ENCODE data around the gene DEFB116. TPM values are rescaled to one million over a fixed set of nuclear protein-coding genes. Genes with fewer than 3 reads are reported as not detected.
"Not testable (repeated sequence)": the region's sequence is repeated elsewhere in the genome, so short reads cannot be mapped to it uniquely, and the experiment has no call there.

DEFB116 gene, protein sequence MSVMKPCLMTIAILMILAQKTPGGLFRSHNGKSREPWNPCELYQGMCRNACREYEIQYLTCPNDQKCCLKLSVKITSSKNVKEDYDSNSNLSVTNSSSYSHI
- not detected for polyA plus RNA-seq

DNA sequence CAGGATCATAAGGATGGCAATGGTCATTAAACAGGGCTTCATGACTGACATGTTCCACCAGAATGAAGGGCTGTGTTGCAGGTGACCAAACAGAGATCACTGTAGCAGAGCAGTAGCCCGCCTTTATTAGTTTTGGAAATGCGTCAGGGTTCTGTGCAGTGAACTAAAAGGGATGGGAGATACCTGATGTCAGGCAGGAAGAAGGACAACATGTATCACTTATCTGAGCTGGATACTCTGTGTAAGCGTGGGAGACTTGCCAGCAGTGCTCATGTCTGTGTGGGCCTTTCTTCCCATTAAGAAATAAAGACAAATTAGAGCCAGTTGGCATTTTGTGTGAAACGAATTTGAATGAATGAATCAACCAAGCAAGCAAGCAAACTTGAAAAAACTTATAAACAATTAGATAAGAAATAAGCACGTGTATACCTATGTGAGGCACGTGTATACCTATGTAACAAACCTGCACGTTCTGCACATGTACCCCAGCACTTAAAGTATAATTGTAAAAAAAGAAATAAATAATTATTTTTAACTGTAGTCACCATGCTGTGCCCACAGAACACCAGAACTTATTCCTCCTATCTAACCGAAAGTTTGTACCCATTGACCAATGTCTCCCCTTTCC is at the start of gene DEFB116:
Gene DEFB116 (minus strand): TSS at position 51 of the 628 bp plus-strand sequence. CDS start 0 bp downstream, at position 51.
- Histone ChIP-seq H3K36me3 (ENCODE audit: control insufficient read depth in 2 of 2, insufficient read depth in 2 of 2, low read length in 1 of 2) (no peaks in the 10 kb centered on the region), H3K27me3 (ENCODE audit: control insufficient read depth in 1 of 2, insufficient read depth in 2 of 2, low read length in 2 of 2) (no peaks in the 10 kb centered on the region), H3K4me3 (ENCODE audit: low read depth in 1 of 2, low read length in 2 of 2) (no peak within 1 kb of the TSS), H3K27ac (ENCODE audit: low read depth in 2 of 2, low read length in 1 of 2) (no peak within 1 kb of the TSS), H3K4me1 (ENCODE audit: control insufficient read depth in 2 of 2, insufficient read depth in 2 of 2, low read length in 1 of 2) (no peaks in the 10 kb centered on the region), H3K9me3 (ENCODE audit: control insufficient read depth in 2 of 2, insufficient read depth in 1 of 2, low read depth in 1 of 2, low read length in 1 of 2) (no peaks in the 10 kb centered on the region)
- 41 to 44% methylated on average over 8 of the region's 8 CpGs for WGBS, 2 donors

DNA sequence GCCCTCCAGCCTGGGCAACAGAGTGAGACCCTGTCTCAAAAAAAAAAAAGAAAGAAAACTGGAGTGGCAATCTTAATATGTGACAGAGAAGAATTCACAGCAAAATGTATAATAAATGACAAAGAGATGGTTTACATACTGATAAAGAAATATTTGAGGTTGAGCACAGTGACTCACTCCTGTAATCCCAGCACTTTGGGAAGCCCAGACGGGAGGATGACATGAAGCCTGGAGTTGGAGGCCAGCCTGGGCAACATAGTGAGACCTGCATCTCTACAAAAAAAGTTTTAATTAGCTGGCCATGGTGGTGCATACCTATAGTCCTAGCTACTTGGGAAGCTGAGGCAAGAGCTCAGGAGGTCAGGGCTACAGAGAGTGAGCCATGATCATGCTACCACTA is 47.6 kb upstream of the DEFB116 start:
- H3K4me1 ChIP-seq (ENCODE audit: control insufficient read depth in 2 of 2, insufficient read depth in 2 of 2, low read length in 1 of 2): no peaks in the 10 kb centered on the region
- H3K9me3 ChIP-seq (ENCODE audit: control insufficient read depth in 2 of 2, insufficient read depth in 1 of 2, low read depth in 1 of 2, low read length in 1 of 2): no peaks in the 10 kb centered on the region
- no peak overlapping the region for H3K27ac ChIP-seq (ENCODE audit: low read depth in 2 of 2, low read length in 1 of 2)
- no peaks in the 10 kb centered on the region for H3K36me3 ChIP-seq (ENCODE audit: control insufficient read depth in 2 of 2, insufficient read depth in 2 of 2, low read length in 1 of 2)
- no peaks in the 10 kb centered on the region for H3K27me3 ChIP-seq (ENCODE audit: control insufficient read depth in 1 of 2, insufficient read depth in 2 of 2, low read length in 2 of 2)
- WGBS, 2 donors: 55 to 58% methylated on average over 1 of the region's 1 CpG
- no peak overlapping the region for H3K4me3 ChIP-seq (ENCODE audit: low read depth in 1 of 2, low read length in 2 of 2)

DNA sequence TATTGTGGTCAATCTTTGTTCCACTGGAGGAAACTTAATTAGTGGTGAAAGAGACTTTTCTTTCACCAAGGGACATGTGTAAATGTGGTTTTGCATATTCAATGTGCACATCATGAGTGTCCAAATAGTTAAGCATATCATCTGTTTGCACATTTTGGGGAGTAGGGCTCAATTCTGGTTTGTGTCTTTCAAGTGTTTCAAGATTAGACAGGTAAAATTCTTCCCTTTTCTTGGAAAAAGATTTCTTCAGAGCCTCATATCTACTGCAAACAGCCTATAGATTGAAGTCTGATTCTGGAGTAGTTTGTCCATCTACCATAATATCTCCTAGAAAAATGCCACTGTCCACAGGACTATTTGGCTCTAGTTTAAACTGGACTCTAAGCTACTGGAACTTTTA is 33.1 kb upstream of the DEFB116 start:
- H3K4me1 ChIP-seq (ENCODE audit: control insufficient read depth in 2 of 2, insufficient read depth in 2 of 2, low read length in 1 of 2): no peaks in the 10 kb centered on the region
- no peak overlapping the region for H3K4me3 ChIP-seq (ENCODE audit: low read depth in 1 of 2, low read length in 2 of 2)

DNA sequence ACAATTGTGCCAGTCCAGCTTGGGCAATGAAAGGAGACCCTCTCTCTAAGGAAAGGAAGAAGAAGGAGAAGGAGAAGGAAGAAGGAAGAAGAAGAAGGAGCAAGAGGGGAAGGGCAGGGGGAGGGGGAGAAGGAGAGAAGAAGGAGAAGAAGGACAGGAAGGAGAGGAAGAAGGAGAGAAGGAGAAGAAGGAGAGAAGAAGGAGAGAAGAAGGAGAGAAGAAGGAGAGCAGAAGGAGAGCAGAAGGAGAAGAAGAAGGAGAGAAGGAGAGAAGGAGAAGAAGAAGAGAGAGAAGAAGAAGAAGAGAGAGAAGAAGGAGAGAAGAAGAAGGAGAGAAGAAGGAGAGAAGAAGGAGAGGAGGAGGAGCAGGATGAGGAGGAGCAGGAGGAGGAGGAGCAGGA is 22.5 kb upstream of the DEFB116 start:
- H3K27ac ChIP-seq (ENCODE audit: low read depth in 2 of 2, low read length in 1 of 2): no peak overlapping the region
- H3K36me3 ChIP-seq (ENCODE audit: control insufficient read depth in 2 of 2, insufficient read depth in 2 of 2, low read length in 1 of 2): no peaks in the 10 kb centered on the region
- no peaks in the 10 kb centered on the region for H3K4me1 ChIP-seq (ENCODE audit: control insufficient read depth in 2 of 2, insufficient read depth in 2 of 2, low read length in 1 of 2)
- no peaks in the 10 kb centered on the region for H3K27me3 ChIP-seq (ENCODE audit: control insufficient read depth in 1 of 2, insufficient read depth in 2 of 2, low read length in 2 of 2)
- H3K4me3 ChIP-seq (ENCODE audit: low read depth in 1 of 2, low read length in 2 of 2): no peak overlapping the region
- H3K9me3 ChIP-seq (ENCODE audit: control insufficient read depth in 2 of 2, insufficient read depth in 1 of 2, low read depth in 1 of 2, low read length in 1 of 2): no peaks in the 10 kb centered on the region

More for the DNA sequence above, 33.1 kb upstream of the DEFB116 start:
- Histone ChIP-seq H3K36me3 (ENCODE audit: control insufficient read depth in 2 of 2, insufficient read depth in 2 of 2, low read length in 1 of 2) (no peaks in the 10 kb centered on the region), H3K27me3 (ENCODE audit: control insufficient read depth in 1 of 2, insufficient read depth in 2 of 2, low read length in 2 of 2) (no peaks in the 10 kb centered on the region), H3K27ac (ENCODE audit: low read depth in 2 of 2, low read length in 1 of 2) (no peak overlapping the region), H3K9me3 (ENCODE audit: control insufficient read depth in 2 of 2, insufficient read depth in 1 of 2, low read depth in 1 of 2, low read length in 1 of 2) (no peaks in the 10 kb centered on the region)

DNA sequence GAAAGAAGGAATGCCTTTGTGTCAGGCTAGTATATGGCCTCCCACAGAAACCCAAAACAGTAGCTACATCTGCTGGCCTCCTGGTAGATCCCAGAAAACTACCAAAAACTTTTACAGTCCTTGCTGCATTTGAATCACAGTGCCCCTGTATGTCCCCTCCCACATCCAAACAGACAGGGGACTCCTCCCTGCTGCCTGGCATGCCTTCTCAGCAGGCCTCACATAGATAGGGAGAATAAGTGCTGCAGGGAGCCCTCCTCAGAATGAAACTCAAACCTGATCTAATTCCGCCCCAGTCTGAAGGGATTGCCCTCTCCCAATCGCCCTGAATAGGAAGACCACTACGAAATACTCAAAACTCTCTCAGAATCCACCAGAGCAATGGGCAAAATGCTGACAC is 14.1 kb upstream of the DEFB116 start:
- 54% methylated on average over 3 of the region's 3 CpGs for WGBS, 2 donors
- Histone ChIP-seq H3K9me3 (ENCODE audit: control insufficient read depth in 2 of 2, insufficient read depth in 1 of 2, low read depth in 1 of 2, low read length in 1 of 2) (no peaks in the 10 kb centered on the region), H3K4me3 (ENCODE audit: low read depth in 1 of 2, low read length in 2 of 2) (no peak overlapping the region), H3K27ac (ENCODE audit: low read depth in 2 of 2, low read length in 1 of 2) (no peak overlapping the region), H3K4me1 (ENCODE audit: control insufficient read depth in 2 of 2, insufficient read depth in 2 of 2, low read length in 1 of 2) (no peaks in the 10 kb centered on the region), H3K36me3 (ENCODE audit: control insufficient read depth in 2 of 2, insufficient read depth in 2 of 2, low read length in 1 of 2) (no peaks in the 10 kb centered on the region), H3K27me3 (ENCODE audit: control insufficient read depth in 1 of 2, insufficient read depth in 2 of 2, low read length in 2 of 2) (no peaks in the 10 kb centered on the region)

DNA sequence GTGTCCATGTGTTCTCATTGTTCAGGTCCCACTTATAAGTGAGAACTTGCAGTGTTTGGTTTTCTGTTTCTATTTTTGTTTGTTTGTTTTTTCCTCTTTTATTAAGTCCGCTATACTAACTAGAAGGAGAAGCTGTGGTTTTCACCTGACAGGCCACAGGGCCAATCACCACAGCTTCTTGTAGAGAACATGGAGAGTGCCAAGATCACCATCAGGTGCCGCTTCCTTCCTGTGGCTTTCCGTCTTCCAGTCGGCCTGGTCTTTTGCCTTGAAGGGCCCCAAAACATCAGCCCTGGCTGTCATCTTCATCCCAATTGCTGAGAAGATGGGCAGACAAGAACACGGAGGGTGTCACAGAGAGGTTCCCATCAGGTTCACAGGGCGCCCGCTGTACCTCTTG is 23.4 kb downstream of the DEFB116 start:
- not testable (repeated sequence) for H3K9me3 ChIP-seq (ENCODE audit: control insufficient read depth in 2 of 2, insufficient read depth in 1 of 2, low read depth in 1 of 2, low read length in 1 of 2); H3K4me1 ChIP-seq (ENCODE audit: control insufficient read depth in 2 of 2, insufficient read depth in 2 of 2, low read length in 1 of 2); H3K27me3 ChIP-seq (ENCODE audit: control insufficient read depth in 1 of 2, insufficient read depth in 2 of 2, low read length in 2 of 2); H3K4me3 ChIP-seq (ENCODE audit: low read depth in 1 of 2, low read length in 2 of 2); H3K36me3 ChIP-seq (ENCODE audit: control insufficient read depth in 2 of 2, insufficient read depth in 2 of 2, low read length in 1 of 2); H3K27ac ChIP-seq (ENCODE audit: low read depth in 2 of 2, low read length in 1 of 2)
- WGBS, 2 donors: 67 to 71% methylated on average over 7 of the region's 7 CpGs

DNA sequence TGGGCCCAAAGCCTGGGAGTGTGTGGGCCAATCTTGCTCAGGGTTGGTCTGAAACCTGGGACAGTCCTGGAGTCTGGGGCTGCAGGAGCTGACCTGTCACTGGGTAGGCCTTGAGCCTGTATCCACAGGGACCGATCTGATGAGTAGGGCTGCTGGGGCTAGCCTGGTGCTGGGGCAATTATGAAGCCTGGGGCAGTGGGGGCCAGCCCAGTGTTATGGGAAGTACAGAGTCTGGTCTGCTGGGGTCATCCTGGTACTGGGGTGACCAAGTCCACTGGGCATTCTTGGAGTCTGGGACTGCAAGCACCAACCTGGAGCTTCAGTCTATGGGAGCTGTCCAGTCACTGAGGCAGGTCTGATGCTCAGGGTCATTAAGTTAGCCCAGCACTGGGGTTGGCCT is 30.2 kb downstream of the DEFB116 start:
- H3K4me1 ChIP-seq (ENCODE audit: control insufficient read depth in 2 of 2, insufficient read depth in 2 of 2, low read length in 1 of 2): no peaks in the 10 kb centered on the region
- H3K9me3 ChIP-seq (ENCODE audit: control insufficient read depth in 2 of 2, insufficient read depth in 1 of 2, low read depth in 1 of 2, low read length in 1 of 2): peaks cover 12 to 21% of the 10 kb centered on the region in 2 donors
- no peak overlapping the region for H3K27ac ChIP-seq (ENCODE audit: low read depth in 2 of 2, low read length in 1 of 2)
- H3K36me3 ChIP-seq (ENCODE audit: control insufficient read depth in 2 of 2, insufficient read depth in 2 of 2, low read length in 1 of 2): no peaks in the 10 kb centered on the region
- H3K4me3 ChIP-seq (ENCODE audit: low read depth in 1 of 2, low read length in 2 of 2): no peak overlapping the region
- no peaks in the 10 kb centered on the region for H3K27me3 ChIP-seq (ENCODE audit: control insufficient read depth in 1 of 2, insufficient read depth in 2 of 2, low read length in 2 of 2)
- 84 to 88% methylated on average over 1 of the region's 1 CpG for whole genome bisulfite sequencing, 2 donors

DNA sequence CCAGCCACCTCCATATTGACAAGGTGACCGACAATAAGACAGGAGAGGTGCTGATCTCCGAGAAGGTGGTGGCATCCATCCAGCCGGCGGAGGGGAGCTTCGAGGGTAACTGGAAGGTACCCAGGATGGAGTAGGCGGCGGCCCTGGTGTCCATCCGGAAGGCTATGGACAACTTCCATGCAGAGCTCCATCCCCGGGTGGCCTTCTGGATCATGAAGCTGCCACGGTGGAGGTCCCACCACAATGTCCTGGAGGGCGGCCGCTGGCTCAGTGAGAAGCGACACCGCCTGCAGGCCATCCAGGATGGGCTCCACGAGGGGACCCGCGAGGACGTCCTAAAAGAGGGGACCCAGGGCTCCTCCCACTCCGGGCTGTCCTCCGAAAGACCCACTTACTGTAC is 33.9 kb downstream of the DEFB116 start:
- no peak overlapping the region for H3K27ac ChIP-seq (ENCODE audit: low read depth in 2 of 2, low read length in 1 of 2)
- H3K9me3 ChIP-seq (ENCODE audit: control insufficient read depth in 2 of 2, insufficient read depth in 1 of 2, low read depth in 1 of 2, low read length in 1 of 2): peaks cover 22 to 38% of the 10 kb centered on the region in 2 donors
- no peaks in the 10 kb centered on the region for H3K4me1 ChIP-seq (ENCODE audit: control insufficient read depth in 2 of 2, insufficient read depth in 2 of 2, low read length in 1 of 2)
- no peak overlapping the region for H3K4me3 ChIP-seq (ENCODE audit: low read depth in 1 of 2, low read length in 2 of 2)
- 83 to 87% methylated on average over 20 of the region's 20 CpGs for WGBS, 2 donors
- H3K27me3 ChIP-seq (ENCODE audit: control insufficient read depth in 1 of 2, insufficient read depth in 2 of 2, low read length in 2 of 2): no peaks in the 10 kb centered on the region
- no peaks in the 10 kb centered on the region for H3K36me3 ChIP-seq (ENCODE audit: control insufficient read depth in 2 of 2, insufficient read depth in 2 of 2, low read length in 1 of 2)

DNA sequence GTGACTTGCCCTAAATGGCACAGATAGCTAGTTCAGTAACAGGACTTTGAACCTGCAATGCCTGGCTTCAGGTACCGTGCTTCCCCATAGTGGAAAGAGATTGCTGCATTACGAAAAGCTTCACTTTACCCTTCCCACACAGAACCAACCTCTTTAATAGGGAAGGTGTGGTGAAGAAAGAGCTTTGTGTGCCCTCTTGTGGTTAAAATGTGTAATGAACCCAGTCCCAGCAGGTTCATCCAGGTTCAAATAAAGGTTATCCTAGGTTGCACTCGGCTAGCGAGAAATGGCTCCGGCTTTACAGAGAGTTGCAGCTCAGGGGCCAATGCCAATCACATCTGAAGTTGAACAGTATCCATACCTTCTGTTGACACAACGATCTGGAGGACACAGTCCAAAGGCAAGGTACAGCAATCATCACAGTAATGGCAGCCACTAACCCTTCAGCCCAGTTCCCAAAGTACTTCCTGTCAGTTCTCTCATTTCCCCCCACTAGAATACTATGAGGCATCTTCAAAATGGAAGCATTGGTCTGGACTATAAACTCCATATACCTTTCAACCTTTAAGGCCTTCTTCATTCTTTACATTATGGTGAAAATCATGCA is 48.0 kb downstream of the DEFB116 start:
- 61 to 69% methylated on average over 6 of the region's 6 CpGs for WGBS, 2 donors
- Histone ChIP-seq H3K36me3 (ENCODE audit: control insufficient read depth in 2 of 2, insufficient read depth in 2 of 2, low read length in 1 of 2) (no peaks in the 10 kb centered on the region), H3K4me3 (ENCODE audit: low read depth in 1 of 2, low read length in 2 of 2) (no peak overlapping the region), H3K9me3 (ENCODE audit: control insufficient read depth in 2 of 2, insufficient read depth in 1 of 2, low read depth in 1 of 2, low read length in 1 of 2) (no peaks in the 10 kb centered on the region), H3K27ac (ENCODE audit: low read depth in 2 of 2, low read length in 1 of 2) (no peak overlapping the region), H3K27me3 (ENCODE audit: control insufficient read depth in 1 of 2, insufficient read depth in 2 of 2, low read length in 2 of 2) (no peaks in the 10 kb centered on the region), H3K4me1 (ENCODE audit: control insufficient read depth in 2 of 2, insufficient read depth in 2 of 2, low read length in 1 of 2) (no peaks in the 10 kb centered on the region)

DNA sequence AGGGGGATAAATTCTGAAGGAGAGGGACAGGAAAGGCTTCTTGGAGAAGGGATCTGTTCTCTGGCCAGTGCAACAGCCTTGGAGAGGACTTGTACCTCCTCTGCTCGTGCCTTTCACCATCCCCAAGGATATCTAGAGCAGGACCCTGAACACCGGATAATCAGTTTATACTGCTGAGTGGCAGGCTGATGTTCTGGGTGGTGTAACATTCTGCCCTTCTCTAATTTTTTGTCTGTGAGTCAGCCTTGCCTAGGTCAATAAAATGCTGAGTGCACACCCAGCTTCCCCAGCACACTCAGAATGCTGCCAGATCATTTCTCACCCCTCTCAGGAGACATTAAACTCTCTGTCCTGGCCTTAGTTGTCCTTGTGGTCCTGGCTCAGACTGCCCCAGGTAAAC is 51.0 kb downstream of the DEFB116 start, which contains the start of gene DEFB115:
Gene DEFB115 (plus strand): TSS at position 301 of the 400 bp plus-strand sequence. CDS start 0 bp downstream, at position 301.
- 47 to 52% methylated on average over 2 of the region's 2 CpGs for WGBS, 2 donors
- Histone ChIP-seq H3K27ac (ENCODE audit: low read depth in 2 of 2, low read length in 1 of 2) (no peak within 1 kb of the TSS), H3K27me3 (ENCODE audit: control insufficient read depth in 1 of 2, insufficient read depth in 2 of 2, low read length in 2 of 2) (no peaks in the 10 kb centered on the region), H3K9me3 (ENCODE audit: control insufficient read depth in 2 of 2, insufficient read depth in 1 of 2, low read depth in 1 of 2, low read length in 1 of 2) (no peaks in the 10 kb centered on the region), H3K4me1 (ENCODE audit: control insufficient read depth in 2 of 2, insufficient read depth in 2 of 2, low read length in 1 of 2) (no peaks in the 10 kb centered on the region), H3K4me3 (ENCODE audit: low read depth in 1 of 2, low read length in 2 of 2) (no peak within 1 kb of the TSS), H3K36me3 (ENCODE audit: control insufficient read depth in 2 of 2, insufficient read depth in 2 of 2, low read length in 1 of 2) (no peaks in the 10 kb centered on the region)
